Kidney glomerular epithelial cell (primary cell): ENCODE data around the gene RGS4.
"Not testable (repeated sequence)": the region's sequence is repeated elsewhere in the genome, so short reads cannot be mapped to it uniquely, and the experiment has no call there.

Experiments used
- DNase-seq: peaks from one replicate; lab custom pipeline; 2025; lab: John Stamatoyannopoulos, UW

The RGS4 gene

DNA sequence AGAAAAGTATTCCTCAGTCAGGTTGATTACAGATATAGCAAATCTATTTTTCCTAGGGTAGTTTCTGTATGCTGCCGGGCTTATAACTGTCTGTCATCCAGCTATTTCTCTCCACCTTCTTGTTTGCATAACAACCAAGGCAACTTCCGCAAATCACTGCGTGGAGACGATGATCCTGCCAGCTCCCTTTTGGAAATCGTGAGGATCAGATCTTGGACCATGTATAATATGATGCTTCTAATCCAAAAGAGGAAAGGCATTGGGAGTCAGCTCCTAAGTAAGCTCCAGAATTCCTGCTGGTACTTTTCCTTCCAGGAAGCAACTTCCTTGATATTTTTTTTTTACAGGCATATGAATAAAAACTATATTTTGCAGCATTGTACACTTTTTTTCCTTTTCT, 445 bp upstream of the RGS4 start:
- DNase-seq: peak; percentile 67

- DNase-seq: peak; percentile 83
Observed at GRCh38 chr1:163069655-163070277, 605 bp downstream of the RGS4 start.

- DNase-seq: peak; percentile 98
Observed at GRCh38 chr1:163071405-163072255, 2.5 kb downstream of the RGS4 start.

DNA sequence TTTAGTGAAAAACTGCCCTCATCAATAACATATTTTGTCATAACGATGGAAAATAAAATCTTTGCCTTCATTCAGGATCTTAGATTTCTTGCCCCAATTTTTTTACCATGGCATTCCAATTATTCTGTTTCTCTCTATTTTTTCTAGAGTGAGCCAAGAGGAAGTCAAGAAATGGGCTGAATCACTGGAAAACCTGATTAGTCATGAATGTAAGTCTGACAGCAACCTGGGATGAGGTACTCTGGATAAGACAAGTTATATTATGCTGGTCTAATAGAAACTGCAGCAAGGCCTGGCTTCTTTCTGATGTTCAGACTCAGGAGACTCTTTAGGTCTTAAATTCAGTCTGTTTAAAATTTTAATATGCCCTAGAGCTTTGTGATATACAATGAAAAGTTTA, 3.5 kb downstream of the RGS4 start:
- peak; percentile 69 for DNase-seq

- DNase-seq: no peak
Observed at GRCh38 chr1:163074004-163074403, 4.8 kb downstream of the RGS4 start.

- no peak for DNase-seq
Observed at GRCh38 chr1:163074716-163075284, 5.6 kb downstream of the RGS4 start.

- no peak for DNase-seq
Observed at GRCh38 chr1:163076044-163076443, 6.9 kb downstream of the RGS4 start.

- DNase-seq: no peak
Observed at GRCh38 chr1:163076446-163076845, 7.3 kb downstream of the RGS4 start.

GRCh38 chr1:163076981-163077761, 8.0 kb downstream of the RGS4 start:
- DNase-seq: no peak

GRCh38 chr1:163082971-163083370, 13.8 kb downstream of the RGS4 start:
- no peak for DNase-seq

GRCh38 chr1:163083690-163084089, 14.5 kb downstream of the RGS4 start:
- peak; percentile 73 for DNase-seq

- no peak for DNase-seq
Observed at GRCh38 chr1:163084330-163084729, 15.2 kb downstream of the RGS4 start.

GRCh38 chr1:163085041-163085903, 16.1 kb downstream of the RGS4 start:
- peak; percentile 34 for DNase-seq

DNA sequence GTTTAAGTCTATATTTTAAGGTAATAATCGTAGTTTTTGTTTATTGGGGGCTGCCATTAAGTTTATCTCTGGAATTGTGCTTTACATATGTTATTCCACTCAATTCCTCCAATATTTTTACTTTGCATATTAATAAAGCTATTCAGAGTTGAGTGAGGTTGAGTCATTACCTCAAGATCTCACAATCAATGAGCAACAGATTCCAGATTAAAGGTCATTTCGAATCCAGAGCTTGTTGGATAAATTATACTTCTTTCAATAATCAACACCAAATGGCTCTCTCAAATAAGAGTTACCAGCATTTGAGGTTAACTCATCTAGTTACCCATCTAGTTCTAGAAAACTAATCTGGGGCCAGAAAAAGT, 16.7 kb downstream of the RGS4 start:
- DNase-seq: no peak

- DNase-seq: not testable (repeated sequence)
Observed at GRCh38 chr1:163089117-163089516, 20.0 kb downstream of the RGS4 start.

DNA sequence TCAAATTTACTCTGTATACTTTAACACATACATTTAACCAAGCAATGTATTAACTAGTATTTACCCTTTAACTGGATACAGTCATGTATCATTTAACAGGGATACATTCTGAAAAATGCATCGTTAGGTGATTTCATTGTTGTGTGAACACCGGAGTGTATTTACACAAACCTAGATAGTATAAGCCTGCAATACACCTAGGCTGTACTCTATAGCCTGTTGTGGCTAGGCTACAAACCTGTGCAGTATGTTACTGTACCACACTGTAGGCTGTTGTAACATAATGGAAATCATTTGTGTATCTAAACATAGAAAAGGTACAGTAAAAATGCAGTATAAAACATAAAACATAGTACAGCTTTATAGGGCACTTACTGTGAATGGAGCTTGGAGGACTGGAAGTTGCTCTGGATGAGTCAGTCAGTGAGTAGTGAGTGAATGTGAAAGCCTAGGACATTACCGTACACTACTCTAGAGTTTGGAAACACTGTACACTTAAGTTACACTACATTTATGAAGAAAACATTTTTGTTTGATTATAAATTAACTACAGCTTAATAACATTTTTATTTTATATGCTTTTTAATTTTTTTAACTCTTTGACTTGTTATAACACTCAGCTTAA, 21.3 kb downstream of the RGS4 start:
- peak; percentile 68 for DNase-seq

DNA sequence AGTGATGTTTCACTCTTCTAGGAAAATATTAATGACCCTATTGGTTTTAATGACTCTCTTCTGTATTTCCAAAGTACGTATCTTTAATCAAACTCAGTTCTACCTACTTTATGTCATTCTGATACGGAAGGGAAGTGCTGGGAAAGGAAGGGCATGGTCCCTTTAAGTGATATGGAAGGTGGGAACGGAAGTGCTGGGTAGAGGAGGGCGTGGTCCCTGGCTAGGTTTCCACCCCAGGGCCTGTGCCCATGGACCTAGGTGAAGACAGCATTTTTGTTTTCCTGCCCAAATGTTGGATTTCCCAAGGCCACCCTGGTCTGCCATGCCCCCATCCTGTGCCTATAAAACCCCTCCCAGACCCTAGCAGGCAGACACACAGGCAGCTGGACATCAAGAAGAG, 24.0 kb downstream of the RGS4 start:
- no peak for DNase-seq

DNA sequence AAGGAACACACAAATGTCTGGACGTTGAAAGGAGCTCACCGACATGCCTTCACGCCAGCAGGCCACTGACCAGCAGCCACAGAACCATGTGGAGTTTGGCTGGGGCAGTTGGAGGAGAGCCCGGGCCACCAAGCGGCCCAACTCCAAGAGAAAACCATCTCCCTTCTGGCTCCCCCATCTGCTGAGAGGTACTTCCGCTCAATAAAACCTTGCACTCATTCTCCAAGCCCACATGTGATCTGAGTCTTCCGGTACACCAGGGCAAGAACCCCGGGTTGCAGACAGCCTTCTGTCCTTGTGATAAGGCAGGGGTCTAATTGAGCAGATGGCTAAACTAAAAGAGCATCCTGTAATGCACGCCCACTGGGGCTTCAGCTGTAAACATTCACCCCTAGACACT, 24.4 kb downstream of the RGS4 start:
- no peak for DNase-seq

DNA sequence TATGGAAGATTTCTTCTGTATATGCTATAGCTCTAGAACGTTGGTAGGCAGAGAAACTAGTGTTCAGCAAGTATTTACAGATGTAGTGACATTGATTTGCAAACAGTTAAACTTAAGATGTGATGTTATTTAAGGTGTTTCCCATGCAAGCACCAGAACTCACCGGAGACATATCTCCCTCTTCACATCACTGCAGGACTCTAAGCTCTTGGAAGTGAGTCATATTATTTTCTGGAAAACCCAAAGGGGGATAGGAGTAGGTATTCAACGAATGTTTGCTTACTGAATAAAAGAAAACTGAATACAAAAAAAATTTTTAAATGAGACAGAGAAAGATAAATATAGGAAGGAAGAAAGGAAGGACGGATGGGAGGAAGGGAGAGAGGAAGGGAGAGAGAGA, 25.0 kb downstream of the RGS4 start:
- DNase-seq: no peak

- peak; percentile 54 for DNase-seq
Observed at GRCh38 chr1:163094589-163094988, 25.4 kb downstream of the RGS4 start.

GRCh38 chr1:163095213-163095612, 26.1 kb downstream of the RGS4 start:
- no peak for DNase-seq
